HG03469 (cell line): ENCODE measurements around the gene SELENOF.
A peak's percentile ranks its signal among the peaks of the same experiment; 100 is the strongest.

Source experiments
- ATAC-seq: cut with Tn5 transposase; IDR thresholded peaks from one replicate; pipeline ENCODE4 v1.9.1; 2021; ENCODE audit warnings: mild to moderate bottlenecking, moderate library complexity, moderate number of reproducible peaks; ENCODE audit not compliant: unreplicated experiment

The SELENOF gene

DNA sequence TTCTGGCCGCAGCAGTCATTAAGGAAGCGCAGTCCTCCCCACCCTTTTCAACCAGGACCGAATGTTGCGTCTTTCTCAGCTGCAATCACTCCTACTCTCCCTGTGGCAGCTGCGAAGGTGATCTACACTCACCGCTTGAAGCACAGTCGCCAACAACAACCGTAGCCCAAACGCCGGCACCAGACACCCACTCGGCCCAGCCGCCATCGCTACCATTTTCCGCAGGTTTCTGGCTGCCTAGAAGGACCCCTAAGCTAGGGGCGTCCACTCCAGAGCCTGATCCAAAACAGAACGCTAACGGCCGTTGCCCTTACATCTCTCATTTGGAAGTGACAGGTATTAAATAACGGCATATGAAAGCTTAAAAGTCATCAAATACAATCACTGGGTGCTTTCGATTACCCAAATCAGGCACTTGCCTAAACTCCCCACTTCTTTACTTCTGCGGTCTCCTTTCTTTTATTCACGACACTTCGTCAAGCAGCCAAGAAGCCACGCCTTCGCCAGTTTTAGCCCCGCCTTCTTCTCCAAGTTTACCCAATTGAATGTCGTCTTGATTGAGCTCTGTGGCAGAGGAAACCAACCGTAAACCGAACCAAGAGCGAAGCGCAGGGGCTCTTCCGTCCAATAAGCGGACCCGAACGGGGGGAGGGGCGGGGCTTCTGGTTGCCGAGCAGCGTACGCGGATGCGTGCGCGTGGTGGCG lies at the start of gene SELENOF:
Gene SELENOF, minus strand, starts transcription at position 231 of the 705 bp plus-strand sequence. Its CDS starts 15 bp downstream, at position 216.
- peak; percentile 69 for ATAC-seq

DNA sequence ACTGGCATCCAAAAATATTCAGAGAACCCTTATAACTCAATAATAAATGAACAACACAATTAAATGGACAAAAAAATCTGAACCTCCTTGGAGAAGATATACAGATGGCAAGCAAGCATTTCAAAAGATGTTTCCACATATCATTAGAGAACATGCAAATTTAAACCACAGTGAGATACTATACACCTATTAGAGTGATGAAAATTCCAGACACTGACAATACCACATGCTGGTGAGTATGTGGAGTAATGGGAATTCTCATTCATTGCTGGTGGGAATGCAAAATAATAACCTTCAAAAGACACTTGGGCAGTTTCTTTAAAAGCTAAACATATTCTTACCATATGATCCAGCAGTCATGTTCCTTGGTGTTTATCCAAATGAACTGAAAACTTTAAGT lies 46.6 kb upstream of the SELENOF start:
- no peak for ATAC-seq

DNA sequence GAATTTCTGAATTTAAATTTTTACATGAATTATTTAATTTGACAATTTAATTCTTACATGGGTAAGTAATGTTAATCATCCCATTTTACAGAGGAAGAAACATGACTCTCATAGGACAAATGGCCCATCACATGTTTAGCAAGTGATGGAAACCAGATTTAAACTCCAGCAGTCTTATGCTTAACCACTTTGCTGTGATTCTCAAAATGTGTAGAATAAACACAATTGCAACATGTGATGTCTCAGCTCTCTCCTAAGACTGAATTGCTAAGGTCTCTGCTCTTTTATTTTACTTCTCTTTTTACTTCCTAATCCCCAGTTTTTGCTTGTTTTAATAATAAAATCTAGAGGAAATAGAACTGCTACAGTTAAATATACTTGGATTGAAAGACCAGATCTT lies 43.3 kb upstream of the SELENOF start:
- no peak for ATAC-seq

DNA sequence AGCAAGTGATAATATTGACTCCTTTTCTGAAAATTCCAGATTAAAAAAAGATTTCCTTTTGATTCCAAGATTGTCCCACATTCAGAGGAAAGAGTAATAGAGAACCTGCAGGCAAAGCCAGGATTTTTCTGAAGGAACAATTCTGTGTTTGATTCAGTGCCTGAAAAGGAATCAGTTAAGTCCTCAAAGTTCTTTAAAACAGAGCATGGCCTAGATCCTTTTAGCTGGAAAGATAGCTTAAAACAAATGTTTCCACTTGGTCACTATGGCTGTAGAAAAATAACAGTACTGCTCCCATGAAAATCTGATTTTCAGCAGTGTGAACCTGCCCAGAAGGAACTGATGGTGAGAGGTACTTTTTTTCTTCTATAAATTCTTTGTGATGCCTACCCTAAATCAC lies 42.3 kb upstream of the SELENOF start:
- no peak for ATAC-seq

DNA sequence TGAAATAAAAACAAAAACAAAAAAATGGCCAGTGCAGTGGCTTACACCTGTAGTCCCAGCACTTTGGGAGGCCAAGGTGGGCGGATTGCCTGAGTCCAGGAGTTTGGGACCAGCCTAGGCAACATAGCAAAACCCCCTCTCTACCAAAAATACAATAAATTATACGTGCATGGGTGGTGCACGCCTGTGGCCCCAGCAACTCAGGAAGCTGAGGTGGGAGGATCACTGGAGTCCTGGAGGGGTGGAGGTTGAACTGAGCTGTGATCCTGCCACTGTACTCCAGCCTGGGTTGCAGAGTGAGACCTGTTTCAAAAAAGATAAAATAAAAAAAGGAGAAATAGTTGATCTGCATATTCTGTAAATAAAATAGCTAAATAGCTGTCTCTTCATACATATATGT lies 41.8 kb upstream of the SELENOF start:
- no peak for ATAC-seq

DNA sequence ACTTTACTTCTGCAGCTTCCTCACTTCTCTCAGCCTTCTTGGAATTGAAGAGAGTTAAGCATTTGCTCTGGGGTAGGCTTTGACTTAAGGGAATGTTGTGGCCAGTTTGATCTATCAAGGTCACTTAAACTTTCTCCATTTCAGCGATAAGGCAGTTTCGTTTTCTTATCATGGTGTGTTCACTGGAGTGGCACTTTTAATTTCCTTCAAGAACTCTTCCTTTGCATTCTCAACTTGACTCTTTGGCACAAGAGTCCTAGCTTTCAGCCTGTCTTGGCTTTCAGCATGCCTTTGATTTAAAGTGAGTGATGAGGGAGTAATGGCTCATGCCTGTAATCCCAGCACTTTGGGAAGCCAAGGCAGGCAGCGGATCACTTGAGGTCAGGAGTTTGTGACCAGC lies 39.2 kb upstream of the SELENOF start:
- ATAC-seq = no peak

DNA sequence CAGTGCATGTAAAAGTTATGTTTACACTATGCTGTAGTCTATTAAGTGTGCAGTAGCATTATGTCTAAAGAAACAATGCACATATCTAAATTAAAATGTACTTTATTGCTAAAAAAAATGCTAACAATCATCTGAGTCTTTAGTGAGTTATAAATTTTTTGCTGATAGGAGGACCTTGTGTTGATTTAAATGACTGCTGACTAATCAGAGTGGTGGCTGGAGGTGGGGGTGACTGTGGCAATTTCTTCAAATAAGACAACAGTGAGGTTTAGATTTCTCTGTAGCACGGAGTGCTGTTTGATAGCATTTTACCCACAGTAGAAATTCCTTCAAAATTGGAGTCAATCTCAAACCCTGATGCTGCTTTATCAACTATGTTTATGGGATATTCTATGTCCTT lies 37.5 kb upstream of the SELENOF start:
- no peak for ATAC-seq

DNA sequence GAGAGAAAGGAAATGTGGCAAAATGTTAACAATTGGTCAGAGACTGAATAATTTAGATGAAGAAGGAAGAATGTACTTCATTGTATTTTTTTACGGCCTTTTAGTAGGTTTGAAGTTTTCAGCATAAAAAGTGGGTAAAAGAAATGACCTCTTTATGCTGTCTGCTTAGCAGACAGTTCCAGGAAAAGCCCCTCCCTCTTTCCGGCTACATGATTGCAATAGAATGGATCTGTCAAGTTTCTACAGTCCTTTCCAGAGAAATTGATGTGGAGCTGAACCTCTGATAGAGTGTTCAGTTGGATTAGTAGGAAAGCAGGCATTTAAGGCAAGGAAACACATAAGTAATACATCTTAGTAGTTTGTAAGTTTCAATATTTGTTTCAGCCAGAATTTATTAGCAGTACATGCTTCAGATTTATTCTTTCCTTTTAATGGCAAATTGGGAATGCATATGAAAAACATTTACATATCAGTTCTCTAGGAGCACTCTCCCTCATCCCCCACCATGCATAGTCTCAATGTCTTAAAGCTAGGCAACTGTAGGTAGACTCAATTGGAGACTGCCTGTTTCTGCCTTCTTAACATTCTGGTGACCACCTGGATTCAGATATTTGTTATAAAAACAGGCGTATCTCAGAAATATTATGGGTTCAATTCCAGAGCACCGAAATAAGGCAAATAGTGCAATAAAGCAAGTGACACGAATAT lies 36.9 kb upstream of the SELENOF start:
- no peak for ATAC-seq

DNA sequence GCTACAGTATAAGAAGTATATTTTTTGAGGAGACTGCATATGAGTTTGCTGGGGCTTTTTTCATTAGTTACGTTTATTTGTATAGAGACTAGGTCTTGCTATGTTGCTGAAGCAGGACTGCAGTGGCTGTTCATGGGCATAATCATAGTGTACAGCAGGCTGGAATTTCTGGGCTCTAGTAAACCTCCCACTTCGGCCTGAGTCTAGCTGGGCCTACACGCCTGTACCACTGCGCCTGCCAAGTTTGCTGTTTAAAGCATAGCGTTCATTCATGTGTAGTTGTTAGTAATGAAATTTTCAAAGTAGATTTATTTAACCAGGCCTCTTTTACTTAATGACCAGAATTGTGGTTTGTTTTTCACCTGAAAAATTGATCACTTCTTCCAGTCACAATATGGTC lies 34.3 kb upstream of the SELENOF start:
- no peak for ATAC-seq

DNA sequence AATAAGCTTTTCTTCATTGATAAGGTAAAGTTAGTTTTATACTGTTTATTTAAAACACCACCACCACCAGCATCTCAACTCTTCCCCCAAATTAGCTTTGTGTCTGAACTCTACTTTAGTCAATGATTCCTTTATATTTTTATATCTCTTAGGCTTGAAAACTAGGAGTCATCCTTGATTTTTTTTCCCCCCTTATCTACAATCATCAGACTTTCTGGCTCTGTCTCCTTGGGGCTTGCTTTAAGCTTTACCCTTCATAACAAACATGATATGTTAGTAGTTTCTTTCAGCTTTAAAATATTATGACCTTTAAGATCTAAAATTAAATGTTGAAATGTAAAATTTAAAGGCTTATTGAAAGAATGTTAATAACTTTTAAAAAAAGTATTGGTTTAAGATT lies 28.8 kb upstream of the SELENOF start:
- ATAC-seq = no peak

DNA sequence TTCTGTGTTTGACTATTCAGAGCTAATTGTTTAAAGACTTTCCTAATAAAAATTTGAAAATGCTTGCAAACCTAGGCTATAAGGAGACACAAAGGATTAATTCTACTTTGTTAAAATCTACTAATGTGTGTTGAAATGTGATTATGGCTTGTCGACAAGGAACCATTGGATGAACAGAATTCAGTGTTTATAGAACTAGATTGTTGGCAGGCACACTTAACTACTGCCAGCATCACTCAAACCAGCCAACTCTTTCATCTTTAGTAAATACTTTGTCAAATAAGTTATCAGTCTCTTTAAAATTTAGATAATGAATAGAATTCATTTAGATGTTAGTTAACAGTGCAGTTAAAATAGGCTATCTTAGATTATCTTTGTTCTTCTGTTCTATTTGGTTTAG lies 28.1 kb upstream of the SELENOF start:
- no peak for ATAC-seq

DNA sequence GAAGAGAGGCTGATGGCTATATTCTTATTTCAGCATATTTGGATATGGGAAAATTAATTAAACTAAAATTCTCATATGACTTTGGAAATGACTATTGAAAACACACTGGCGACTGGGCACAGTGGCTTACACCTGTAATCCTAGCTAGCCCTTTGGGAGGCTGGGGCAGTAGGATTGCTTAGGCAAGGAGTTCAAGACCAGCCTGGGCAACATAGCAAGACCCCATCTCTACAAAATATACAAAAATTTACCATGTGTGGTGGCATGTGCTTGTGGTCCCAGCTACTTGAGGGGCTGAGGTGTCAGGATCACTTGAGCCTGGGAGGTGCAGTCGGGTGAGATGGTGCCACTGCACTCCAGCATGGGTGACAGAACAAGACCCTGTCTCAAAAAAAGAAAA lies 26.7 kb upstream of the SELENOF start:
- ATAC-seq = no peak

DNA sequence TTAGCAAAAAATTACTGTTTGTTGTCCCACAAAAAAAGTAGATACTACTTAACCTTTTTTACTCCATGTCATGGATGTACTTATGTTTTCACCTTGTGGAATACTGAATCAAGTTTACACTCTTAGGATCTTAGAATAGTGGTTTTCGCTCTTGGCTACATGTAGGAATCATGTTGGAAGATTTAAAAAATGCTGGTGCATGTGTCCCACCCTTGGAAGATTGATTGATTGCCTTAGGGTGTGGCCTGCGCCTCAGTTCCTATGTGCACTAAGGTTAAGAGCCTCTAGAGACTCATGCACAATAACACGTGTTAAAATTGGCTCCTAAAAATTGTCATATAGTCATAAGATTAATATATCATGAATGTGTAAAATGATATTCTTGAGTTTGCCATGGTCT lies 25.5 kb upstream of the SELENOF start:
- ATAC-seq = no peak

DNA sequence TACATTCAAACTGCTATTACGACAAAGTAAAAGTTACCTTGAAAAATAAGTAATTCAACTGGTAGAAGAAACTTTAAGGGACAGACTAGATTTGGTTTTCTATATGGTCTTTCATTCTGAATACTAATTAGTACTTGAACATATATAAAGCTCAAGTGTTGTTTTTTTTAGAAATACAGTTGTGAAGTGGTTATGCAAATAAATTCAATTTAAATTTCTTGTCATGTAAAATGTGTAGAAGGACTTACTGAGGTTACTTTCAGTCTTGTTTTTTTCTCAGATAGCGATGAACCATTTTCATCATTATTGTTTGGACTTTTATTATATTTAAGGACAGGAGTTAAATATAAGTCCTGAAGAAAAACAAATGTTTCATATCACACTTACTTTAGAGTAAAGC lies 24.9 kb upstream of the SELENOF start:
- ATAC-seq = no peak

DNA sequence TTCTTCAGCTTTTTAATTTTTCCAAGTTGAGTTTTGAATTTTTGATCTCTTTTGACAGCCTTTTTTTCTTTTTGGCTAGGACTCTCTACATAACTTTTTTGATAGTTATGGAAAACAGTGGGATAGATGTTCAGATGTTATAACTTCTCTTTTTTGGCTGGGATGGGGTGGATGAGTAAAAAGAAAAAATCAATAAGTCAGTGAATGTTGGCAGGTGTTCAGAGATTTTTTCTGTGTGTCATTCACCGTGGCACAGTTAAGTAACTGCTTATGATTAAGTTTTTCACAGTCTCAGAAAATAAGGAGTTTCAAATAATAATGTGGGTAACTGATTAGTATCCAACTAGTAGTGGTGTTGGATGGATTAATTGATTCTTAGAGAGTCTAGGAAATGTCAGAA lies 24.5 kb upstream of the SELENOF start:
- no peak for ATAC-seq

DNA sequence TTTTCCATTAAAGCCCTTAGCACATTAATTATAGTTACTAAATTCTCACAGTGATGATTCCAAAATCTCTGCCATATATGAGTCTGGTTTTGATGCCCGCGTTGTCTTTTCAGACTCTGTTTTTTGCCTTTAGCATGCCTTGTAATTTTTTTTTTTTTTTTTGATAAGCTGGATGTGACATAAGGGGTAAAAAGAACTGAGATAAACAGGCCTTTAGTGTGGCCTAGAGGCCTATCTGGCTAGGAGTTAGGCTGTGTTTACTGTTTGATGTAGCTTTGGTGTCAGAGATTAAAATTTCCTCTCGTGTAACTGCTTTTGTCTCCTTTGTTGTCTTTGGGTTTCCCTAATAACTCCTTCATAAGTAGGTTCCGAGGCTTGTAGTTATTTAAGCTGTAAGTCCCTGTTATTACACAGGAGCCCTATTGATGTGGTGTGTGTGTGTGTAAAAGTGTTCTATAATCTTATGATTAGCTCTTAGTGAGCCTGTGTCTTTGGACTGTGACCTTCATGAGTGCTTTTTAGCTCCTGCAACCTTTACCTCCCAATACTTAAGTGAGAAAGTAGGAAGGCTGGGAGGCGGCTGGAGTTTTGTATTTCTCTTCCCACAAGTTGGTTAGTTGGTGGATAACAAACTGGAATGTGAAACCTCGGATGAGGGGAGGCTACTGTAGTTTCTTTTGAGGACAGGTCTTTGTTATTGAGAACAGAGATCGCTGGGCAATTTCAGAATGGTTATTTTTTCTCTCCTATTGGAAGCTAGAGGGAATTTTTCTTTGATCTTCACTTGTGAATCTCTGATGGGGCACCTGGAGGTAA lies 19.8 kb upstream of the SELENOF start:
- no peak for ATAC-seq

DNA sequence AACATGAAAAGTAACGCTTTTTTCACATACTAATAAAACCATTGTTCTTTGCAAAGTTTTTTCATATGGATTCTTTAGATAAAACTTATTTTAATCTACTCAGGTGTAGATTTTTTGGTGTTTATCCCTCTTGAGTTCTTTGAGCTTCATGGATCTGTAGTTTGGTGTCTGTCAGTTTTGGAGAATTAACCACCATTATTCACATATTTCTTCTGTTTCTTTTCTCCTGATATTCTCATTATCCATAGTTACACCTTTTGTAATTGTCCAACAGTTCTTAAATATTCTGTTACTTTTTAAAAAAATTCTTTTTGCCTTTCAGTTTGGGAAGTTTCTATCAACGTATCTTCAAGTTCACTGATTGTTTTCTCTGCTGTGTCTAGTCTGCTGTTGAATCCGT lies 19.1 kb upstream of the SELENOF start:
- ATAC-seq = no peak

DNA sequence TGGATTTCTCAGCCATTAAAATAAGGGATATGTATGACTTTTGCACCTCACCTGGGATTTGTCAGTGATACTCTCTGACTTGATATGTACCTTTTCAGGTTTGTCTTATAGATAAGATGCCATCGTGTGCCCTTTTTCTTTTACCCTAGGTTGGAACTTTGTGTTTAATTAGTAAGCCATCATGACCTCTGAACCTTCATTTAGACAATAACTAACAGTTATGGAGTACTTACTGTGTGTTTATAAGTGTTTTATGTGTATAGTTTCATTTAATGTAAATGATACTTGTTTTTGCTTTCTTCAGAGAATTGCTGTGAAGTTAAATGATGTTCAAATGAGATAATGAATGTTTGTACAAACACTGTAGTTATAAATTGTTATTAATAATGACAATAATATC lies 14.9 kb upstream of the SELENOF start:
- no peak for ATAC-seq

DNA sequence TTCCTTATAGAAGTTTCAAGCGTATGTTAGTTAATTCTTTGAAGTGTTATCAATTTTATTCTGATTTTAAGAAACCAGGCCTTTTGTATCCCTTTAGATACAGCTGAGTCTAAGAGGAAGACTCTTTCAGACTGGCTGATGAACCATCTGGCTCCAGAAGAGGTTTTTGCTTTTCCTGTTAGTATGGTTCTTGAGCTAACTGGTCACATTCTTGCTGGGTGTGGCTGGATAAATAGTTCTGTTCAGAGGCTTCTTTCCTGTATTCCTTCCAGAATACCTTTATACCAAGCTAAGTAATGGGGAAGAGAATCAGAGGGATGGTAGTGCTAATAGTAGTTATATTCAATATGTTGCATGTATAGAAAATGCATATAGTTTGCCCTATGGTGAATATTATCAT lies 13.0 kb upstream of the SELENOF start:
- no peak for ATAC-seq

DNA sequence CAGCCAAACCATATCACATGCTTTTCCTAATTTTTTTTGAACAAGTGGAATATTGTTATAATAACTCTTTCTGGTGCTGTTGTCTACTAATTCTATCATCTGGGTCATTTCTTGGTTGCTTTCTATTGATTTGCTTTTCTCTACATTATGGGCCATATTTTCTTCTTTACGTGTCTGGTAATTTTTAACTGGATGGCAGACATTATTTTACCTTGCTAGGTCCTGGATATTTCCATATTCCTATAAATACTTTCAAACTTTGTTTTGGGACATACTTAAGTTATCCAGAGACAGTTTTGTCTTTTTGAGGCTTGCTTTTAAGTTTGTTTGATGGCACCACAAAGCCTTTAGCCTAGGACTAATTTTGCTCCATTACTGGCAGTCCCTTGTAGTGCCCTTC lies 11.8 kb upstream of the SELENOF start:
- no peak for ATAC-seq

DNA sequence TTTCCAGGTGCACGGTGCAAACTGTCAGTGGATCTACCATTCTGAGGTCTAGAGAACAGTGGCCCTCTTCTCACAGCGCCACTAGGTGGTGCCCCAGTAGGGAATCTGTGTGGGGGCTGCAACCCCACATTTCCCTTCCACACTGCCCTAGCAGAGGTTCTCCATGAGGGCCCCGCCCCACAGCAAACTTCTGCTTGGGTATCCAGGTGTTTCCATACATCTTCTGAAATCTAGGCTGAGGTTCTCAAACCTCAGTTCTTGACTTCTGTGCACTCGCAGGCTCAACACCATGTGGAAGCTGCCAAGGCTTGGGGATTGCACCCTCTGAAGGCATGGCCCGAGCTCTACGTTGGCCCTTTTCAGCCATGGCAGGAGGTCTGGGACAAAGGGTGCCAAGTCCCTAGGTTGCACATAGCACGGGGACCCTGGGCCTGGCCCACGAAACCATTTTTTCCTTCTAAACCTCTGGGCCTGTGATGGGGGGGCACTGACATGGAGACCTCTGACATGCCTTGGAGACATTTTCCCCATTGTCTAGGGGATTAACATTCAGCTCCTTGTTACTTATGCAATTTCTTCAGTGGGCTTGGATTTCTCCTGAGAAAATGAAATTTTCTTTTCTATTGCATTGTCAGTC lies 10.5 kb upstream of the SELENOF start:
- no peak for ATAC-seq
